ENCODE data around the gene RCAN3.

RCAN3 gene

DNA sequence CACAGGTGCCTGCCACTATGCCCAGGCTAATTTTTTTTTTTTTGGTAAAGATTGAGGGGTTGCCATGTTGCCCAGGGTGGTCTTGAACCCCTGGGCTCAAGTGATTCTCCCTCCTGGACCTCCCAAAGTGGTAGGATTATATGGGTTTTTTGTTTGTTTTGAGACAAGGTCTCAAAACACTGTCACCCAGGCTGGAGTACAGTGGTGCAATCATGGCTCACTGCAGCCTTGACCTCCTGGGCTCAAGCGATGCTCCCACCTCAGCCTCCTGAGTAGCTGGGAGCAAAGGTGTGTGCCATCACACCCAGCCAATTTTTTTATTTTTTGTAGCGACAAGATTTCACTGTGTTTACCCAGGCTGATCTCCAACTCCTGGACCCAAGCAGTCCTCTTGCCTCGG lies 8.9 kb upstream of the RCAN3 start:
- H3K36me3 ChIP-seq (ENCODE audit: insufficient read depth, insufficient read length, low read length): no peaks in the 10 kb centered on the region
- no peak overlapping the region for H3K9ac ChIP-seq (ENCODE audit: insufficient read length, low read depth)
- no peaks in the 10 kb centered on the region for H3K4me1 ChIP-seq (ENCODE audit: insufficient read depth, insufficient read length)
- TF ChIP-seq YY1 (IDR thresholded peaks at IDR 0.05; ENCODE audit: insufficient read depth, insufficient read length) (no peak), SUZ12 (IDR thresholded peaks at IDR 0.05; ENCODE audit: extremely low read depth, insufficient read depth, insufficient read length) (no peak), ZNF274 (IDR thresholded peaks at IDR 0.05; ENCODE audit: low read depth, low read length) (no peak)
- no peak for DNase-seq (ENCODE audit: low read depth, low spot score)
- no peak overlapping the region for H3K4me3 ChIP-seq (ENCODE audit: insufficient read length, low read depth)
- no peaks in the 10 kb centered on the region for H3K27me3 ChIP-seq (ENCODE audit: insufficient read depth, insufficient read length)
- peaks cover 23% of the 10 kb centered on the region for H3K9me3 ChIP-seq (ENCODE audit: insufficient read depth, low read length)

DNA sequence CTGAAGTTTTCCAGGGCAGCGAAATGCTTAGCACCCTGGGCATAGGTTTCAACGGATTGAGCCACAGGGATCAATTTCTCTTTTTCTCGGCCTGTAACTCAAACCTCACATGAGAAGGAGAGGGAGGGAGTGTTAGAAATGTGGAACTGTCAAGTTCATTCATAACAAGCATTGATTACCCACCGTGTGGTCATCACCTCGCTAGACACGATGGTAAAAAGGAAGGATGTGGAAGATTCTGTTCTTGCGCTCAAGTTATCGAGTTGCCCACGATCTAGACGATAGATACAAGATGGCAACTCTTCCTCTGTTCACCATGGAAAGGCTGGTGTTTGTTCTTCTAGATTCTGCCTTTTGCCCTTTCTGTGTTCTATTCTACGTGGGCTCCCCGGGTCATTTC lies 4.0 kb upstream of the RCAN3 start:
- no peak for TF ChIP-seq SUZ12 (IDR thresholded peaks at IDR 0.05; ENCODE audit: extremely low read depth, insufficient read depth, insufficient read length)
- TF ChIP-seq YY1 (IDR thresholded peaks at IDR 0.05; ENCODE audit: insufficient read depth, insufficient read length): no peak
- no peak for TF ChIP-seq ZNF274 (IDR thresholded peaks at IDR 0.05; ENCODE audit: low read depth, low read length)
- DNase-seq (ENCODE audit: low read depth, low spot score): no peak
- no peaks in the 10 kb centered on the region for H3K36me3 ChIP-seq (ENCODE audit: insufficient read depth, insufficient read length, low read length)

DNA sequence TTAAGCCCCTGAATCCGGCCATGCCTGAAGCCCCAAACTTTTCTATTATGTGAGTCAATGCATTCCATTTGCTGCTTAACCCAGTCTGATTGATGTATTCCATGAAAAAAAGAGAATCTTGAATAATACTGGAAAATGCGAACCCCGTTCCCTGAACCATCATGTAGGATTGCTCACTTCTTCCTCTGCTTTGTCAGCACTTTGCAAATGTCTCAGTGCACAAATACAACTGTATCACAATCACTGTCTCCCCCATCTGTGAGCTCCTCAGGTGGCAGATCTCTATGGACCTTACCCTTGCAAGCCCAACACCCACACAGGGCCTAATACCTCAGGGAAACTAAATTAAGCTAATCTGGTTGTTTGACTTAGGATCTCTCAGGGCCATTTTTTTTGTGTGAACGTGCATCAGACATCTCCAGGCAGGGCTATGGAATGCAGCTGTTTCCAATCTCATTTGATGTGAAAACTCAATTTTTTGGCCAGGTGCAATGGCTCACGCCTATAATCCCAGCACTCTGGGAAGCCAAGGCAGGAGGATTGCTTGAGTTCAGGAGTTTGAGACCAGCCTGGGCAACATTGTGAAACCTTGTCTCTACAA lies 2.1 kb upstream of the RCAN3 start:
- TF ChIP-seq SUZ12 (IDR thresholded peaks at IDR 0.05; ENCODE audit: extremely low read depth, insufficient read depth, insufficient read length) (no peak), ZNF274 (IDR thresholded peaks at IDR 0.05; ENCODE audit: low read depth, low read length) (no peak), YY1 (IDR thresholded peaks at IDR 0.05; ENCODE audit: insufficient read depth, insufficient read length) (no peak)
- no peaks in the 10 kb centered on the region for H3K27me3 ChIP-seq (ENCODE audit: insufficient read depth, insufficient read length)
- no peaks in the 10 kb centered on the region for H3K9me3 ChIP-seq (ENCODE audit: insufficient read depth, low read length)
- no peak overlapping the region for H3K4me3 ChIP-seq (ENCODE audit: insufficient read length, low read depth)
- H3K9ac ChIP-seq (ENCODE audit: insufficient read length, low read depth): no peak overlapping the region
- H3K4me1 ChIP-seq (ENCODE audit: insufficient read depth, insufficient read length): peaks cover 3% of the 10 kb centered on the region
- no peak for DNase-seq (ENCODE audit: low read depth, low spot score)
- no peaks in the 10 kb centered on the region for H3K36me3 ChIP-seq (ENCODE audit: insufficient read depth, insufficient read length, low read length)

More for the DNA sequence above, 4.0 kb upstream of the RCAN3 start:
- Histone ChIP-seq H3K9me3 (ENCODE audit: insufficient read depth, low read length) (no peaks in the 10 kb centered on the region), H3K27me3 (ENCODE audit: insufficient read depth, insufficient read length) (no peaks in the 10 kb centered on the region), H3K9ac (ENCODE audit: insufficient read length, low read depth) (no peak overlapping the region), H3K4me1 (ENCODE audit: insufficient read depth, insufficient read length) (peaks cover 3% of the 10 kb centered on the region), H3K4me3 (ENCODE audit: insufficient read length, low read depth) (no peak overlapping the region)

DNA sequence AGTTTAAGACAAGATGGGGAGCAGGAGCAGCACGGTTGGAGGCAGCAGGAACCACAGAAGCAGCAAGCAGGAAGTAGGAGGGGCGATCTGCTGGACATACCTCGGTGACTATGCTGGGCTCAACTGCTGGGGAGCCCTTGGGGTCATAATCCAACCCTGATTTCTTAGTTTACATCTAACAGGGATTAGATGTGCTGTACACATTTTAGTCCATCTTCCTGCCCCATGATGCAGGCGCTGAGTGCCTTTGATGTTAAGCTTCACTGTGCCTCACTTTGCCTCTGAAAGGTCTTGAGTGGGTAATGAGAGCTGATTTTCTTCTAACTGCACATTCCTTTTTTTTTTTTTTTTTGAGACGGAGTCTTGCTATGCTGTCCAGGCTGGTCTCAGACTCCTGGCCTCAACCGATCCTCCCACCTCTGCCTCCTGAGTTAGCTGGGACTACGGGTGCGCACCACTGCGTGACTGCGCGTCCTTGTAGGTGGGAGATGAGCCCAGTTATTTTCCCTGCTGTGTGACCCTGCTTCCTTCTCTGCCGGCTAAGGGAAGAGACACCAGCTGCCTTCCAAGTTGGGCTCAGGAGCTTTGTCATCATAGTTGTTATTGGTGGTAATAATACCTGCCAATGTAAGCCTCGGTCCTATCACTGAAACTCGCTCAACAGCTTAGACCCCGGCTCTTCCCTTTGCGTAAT lies 1.1 kb upstream of the RCAN3 start:
- DNase-seq (ENCODE audit: low read depth, low spot score): no peak
- TF ChIP-seq SUZ12 (IDR thresholded peaks at IDR 0.05; ENCODE audit: extremely low read depth, insufficient read depth, insufficient read length): no peak
- no peak for TF ChIP-seq YY1 (IDR thresholded peaks at IDR 0.05; ENCODE audit: insufficient read depth, insufficient read length)
- no peak for TF ChIP-seq ZNF274 (IDR thresholded peaks at IDR 0.05; ENCODE audit: low read depth, low read length)
- H3K4me1 ChIP-seq (ENCODE audit: insufficient read depth, insufficient read length): peaks cover 3% of the 10 kb centered on the region
- H3K4me3 ChIP-seq (ENCODE audit: insufficient read length, low read depth): peak overlapping the region; percentile 86
- no peaks in the 10 kb centered on the region for H3K27me3 ChIP-seq (ENCODE audit: insufficient read depth, insufficient read length)
- H3K9ac ChIP-seq (ENCODE audit: insufficient read length, low read depth): peak overlapping the region; percentile 52
- no peaks in the 10 kb centered on the region for H3K36me3 ChIP-seq (ENCODE audit: insufficient read depth, insufficient read length, low read length)
- no peaks in the 10 kb centered on the region for H3K9me3 ChIP-seq (ENCODE audit: insufficient read depth, low read length)

DNA sequence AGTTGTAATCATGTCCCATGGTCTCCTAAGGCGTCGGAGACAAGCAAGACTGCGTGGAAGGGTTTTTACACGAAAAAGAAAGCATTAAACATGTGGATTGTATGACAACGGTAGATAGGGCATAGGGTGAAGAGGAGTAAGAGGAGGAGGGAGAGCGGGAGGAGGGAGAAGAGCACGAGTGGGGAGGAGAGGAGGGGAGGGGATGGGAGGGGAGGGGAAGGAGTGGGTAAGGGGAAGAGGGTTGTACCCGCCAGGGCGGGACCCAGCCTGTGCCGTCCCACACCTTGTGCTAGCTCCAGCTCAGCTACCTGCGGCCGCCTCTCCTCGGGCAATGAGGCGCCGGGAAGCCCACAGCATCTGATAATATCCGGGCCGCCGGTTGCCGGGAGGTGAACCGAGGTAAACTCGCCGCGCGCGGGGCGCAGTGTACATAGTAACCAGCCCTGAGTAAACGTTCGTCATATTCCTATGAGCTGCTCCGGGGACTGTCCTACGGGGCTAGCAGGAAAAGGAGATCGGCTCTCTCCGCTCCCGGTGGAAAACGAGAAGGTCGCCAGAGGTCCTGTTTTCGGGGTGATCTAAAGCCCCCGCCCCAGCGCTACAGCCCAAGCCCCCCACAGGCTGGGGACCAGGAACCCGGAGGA lies 449 bp upstream of the RCAN3 start:
- H3K4me3 ChIP-seq (ENCODE audit: insufficient read length, low read depth): peak overlapping the region; percentile 86
- H3K27me3 ChIP-seq (ENCODE audit: insufficient read depth, insufficient read length): no peaks in the 10 kb centered on the region
- H3K36me3 ChIP-seq (ENCODE audit: insufficient read depth, insufficient read length, low read length): no peaks in the 10 kb centered on the region
- TF ChIP-seq SUZ12 (IDR thresholded peaks at IDR 0.05; ENCODE audit: extremely low read depth, insufficient read depth, insufficient read length): no peak
- no peak for TF ChIP-seq ZNF274 (IDR thresholded peaks at IDR 0.05; ENCODE audit: low read depth, low read length)
- TF ChIP-seq YY1 (IDR thresholded peaks at IDR 0.05; ENCODE audit: insufficient read depth, insufficient read length): no peak
- peak overlapping the region; percentile 93 for H3K9ac ChIP-seq (ENCODE audit: insufficient read length, low read depth)
- DNase-seq (ENCODE audit: low read depth, low spot score): no peak
- H3K4me1 ChIP-seq (ENCODE audit: insufficient read depth, insufficient read length): peaks cover 6% of the 10 kb centered on the region
- H3K9me3 ChIP-seq (ENCODE audit: insufficient read depth, low read length): no peaks in the 10 kb centered on the region

DNA sequence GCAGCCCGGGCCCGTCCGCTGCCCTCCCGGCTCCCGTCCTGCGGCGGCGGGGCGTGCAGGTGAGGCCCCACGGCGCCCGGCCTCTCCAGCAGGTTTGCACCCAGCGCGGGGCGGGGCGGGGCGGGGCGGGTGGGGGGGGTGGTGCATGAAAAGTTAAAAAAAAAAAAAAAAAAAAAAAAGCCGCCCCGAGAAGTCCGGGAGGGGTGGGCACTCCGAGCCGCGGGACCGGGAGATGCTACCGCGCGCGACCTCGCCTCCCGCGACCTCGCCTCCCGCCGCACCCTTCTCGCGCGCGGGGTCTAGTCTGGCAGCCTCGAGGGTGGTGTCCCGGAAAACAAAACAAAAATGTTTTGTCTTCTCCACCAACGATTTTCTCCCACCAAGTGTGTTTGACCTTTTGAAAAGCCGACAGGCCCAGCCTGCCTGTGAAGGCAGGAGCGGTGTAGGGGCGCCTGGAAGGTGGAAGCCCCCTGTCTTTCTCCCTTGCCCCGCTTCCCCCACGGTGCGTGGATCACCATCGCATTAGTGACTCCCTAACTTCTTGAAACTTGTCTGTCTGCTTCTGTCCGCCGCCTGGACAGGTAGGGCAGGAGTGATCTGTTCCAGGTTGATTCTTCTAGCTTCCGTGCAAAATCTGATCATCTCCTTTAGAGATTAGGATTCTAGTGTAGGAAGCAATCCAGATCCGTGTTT lies 569 bp downstream of the RCAN3 start:
- H3K27me3 ChIP-seq (ENCODE audit: insufficient read depth, insufficient read length): no peaks in the 10 kb centered on the region
- H3K4me3 ChIP-seq (ENCODE audit: insufficient read length, low read depth): peak overlapping the region; percentile 86
- TF ChIP-seq YY1 (IDR thresholded peaks at IDR 0.05; ENCODE audit: insufficient read depth, insufficient read length) (no peak), ZNF274 (IDR thresholded peaks at IDR 0.05; ENCODE audit: low read depth, low read length) (no peak), SUZ12 (IDR thresholded peaks at IDR 0.05; ENCODE audit: extremely low read depth, insufficient read depth, insufficient read length) (no peak)
- peak overlapping the region; percentile 81 for H3K9ac ChIP-seq (ENCODE audit: insufficient read length, low read depth)
- H3K36me3 ChIP-seq (ENCODE audit: insufficient read depth, insufficient read length, low read length): no peaks in the 10 kb centered on the region
- peaks cover 7% of the 10 kb centered on the region for H3K4me1 ChIP-seq (ENCODE audit: insufficient read depth, insufficient read length)
- no peaks in the 10 kb centered on the region for H3K9me3 ChIP-seq (ENCODE audit: insufficient read depth, low read length)
- DNase-seq (ENCODE audit: low read depth, low spot score): no peak

Data from NT2/D1 (cell line).